ENCODE measurements around the gene ST3GAL3. TPM values are rescaled to one million over a fixed set of nuclear protein-coding genes. Genes with fewer than 3 reads are reported as not detected.

Gene ST3GAL3
- total RNA-seq, 1 experiment from 2014 or later: 8.3 TPM

DNA sequence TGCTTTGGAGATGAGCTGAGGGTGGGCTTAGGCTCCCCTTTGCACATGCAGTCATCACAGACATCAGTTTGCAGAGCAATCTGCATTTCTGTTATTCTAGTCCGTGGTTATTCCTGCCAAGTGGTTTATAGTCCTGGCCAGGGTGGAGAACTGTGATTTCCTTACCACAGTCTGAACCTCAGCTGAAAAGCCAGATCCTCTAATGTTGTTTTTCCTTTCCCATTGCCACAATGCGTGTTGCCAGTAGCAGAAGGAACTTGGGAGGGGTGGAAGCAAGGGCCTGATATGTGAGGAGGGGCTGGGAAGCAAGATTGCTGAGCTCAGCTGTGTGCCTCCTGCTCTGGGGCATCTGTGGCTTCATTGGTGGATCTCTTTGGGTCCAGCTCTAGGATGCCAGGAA lies 18.0 kb upstream of the ST3GAL3 start:
- Mint-ChIP-seq H3K9me3 (no peaks in the 10 kb centered on the region; a peak in 1 of 5 replicates), H3K27ac (no peak overlapping the region), H3K27me3 (ENCODE audit: low read depth) (no peaks in the 10 kb centered on the region), H3K36me3 (ENCODE audit: insufficient read depth in 1 of 3, low read depth in 3 of 3) (peaks cover 0 to 62% (median 19%) of the 10 kb centered on the region in 3 experiments), H3K4me1 (no peaks in the 10 kb centered on the region), H3K4me3 (no peak overlapping the region)
- Histone ChIP-seq H3K18ac (ENCODE audit: insufficient read length, low read depth, low read length) (no peak overlapping the region), H3K14ac (ENCODE audit: insufficient read depth, low read length) (no peak overlapping the region), H3K27me3 (ENCODE audit: insufficient read depth, low read length) (no peaks in the 10 kb centered on the region; the same call in 1 of the 2 replicates), H2BK120ac (ENCODE audit: low read depth, low read length, poor library complexity, severe bottlenecking) (no peak overlapping the region), H3K79me1 (ENCODE audit: insufficient read depth, low read depth, low read length, poor library complexity, severe bottlenecking) (no peaks in the 10 kb centered on the region), H4K91ac (ENCODE audit: insufficient read length, low read depth, low read length) (no peak overlapping the region), H2BK20ac (ENCODE audit: low read depth, low read length, poor library complexity, severe bottlenecking) (no peak overlapping the region), H3K9ac (ENCODE audit: extremely low read depth, insufficient read length, low read length) (no peak overlapping the region), H4K5ac (ENCODE audit: insufficient read length, low read depth, low read length) (no peak overlapping the region), H3K4me1 (ENCODE audit: insufficient read depth, low read length) (no peaks in the 10 kb centered on the region), H3K79me2 (ENCODE audit: insufficient read depth, low read length) (no peaks in the 10 kb centered on the region), H3K56ac (ENCODE audit: insufficient read length, low read depth, low read length) (no peak overlapping the region), H3T11ph (ENCODE audit: low read length) (no peak overlapping the region), H3K23ac (ENCODE audit: insufficient read length, low read depth, low read length) (no peak overlapping the region), H4K8ac (replicated peaks; ENCODE audit: insufficient read length, low read depth, low read length) (no peak overlapping the region), H2BK12ac (ENCODE audit: insufficient read length, low read depth, low read length) (no peak overlapping the region), H3K4ac (ENCODE audit: low read depth, low read length) (no peak overlapping the region), H2BK15ac (ENCODE audit: low read depth, low read length) (no peak overlapping the region), H2AFZ (ENCODE audit: low read length) (no peak overlapping the region), H3K27ac (ENCODE audit: insufficient read length, low read depth, low read length) (no peak overlapping the region), H2AK5ac (ENCODE audit: insufficient read length, low read length) (no peak overlapping the region), H4K20me1 (ENCODE audit: control insufficient read depth, insufficient read depth, insufficient read length) (no peaks in the 10 kb centered on the region), H2BK5ac (ENCODE audit: insufficient read length, low read length) (no peak overlapping the region), H3K9me3 (ENCODE audit: control insufficient read depth, low read depth, low read length) (no peaks in the 10 kb centered on the region), H3K4me2 (ENCODE audit: insufficient read depth, insufficient read length, low read length) (no peak overlapping the region), H3K23me2 (ENCODE audit: insufficient read length, low read depth, low read length, poor library complexity, severe bottlenecking) (no peaks in the 10 kb centered on the region)
- TF ChIP-seq, protein P1, sequence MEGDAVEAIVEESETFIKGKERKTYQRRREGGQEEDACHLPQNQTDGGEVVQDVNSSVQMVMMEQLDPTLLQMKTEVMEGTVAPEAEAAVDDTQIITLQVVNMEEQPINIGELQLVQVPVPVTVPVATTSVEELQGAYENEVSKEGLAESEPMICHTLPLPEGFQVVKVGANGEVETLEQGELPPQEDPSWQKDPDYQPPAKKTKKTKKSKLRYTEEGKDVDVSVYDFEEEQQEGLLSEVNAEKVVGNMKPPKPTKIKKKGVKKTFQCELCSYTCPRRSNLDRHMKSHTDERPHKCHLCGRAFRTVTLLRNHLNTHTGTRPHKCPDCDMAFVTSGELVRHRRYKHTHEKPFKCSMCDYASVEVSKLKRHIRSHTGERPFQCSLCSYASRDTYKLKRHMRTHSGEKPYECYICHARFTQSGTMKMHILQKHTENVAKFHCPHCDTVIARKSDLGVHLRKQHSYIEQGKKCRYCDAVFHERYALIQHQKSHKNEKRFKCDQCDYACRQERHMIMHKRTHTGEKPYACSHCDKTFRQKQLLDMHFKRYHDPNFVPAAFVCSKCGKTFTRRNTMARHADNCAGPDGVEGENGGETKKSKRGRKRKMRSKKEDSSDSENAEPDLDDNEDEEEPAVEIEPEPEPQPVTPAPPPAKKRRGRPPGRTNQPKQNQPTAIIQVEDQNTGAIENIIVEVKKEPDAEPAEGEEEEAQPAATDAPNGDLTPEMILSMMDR (conservative IDR thresholded peaks at IDR 0.05): no peak
- no peak for DNase-seq
- no CpG with 5 or more reads among the region's 2 CpGs for WGBS (ENCODE audit: extremely low coverage, insufficient read length, low lambda C conversion rate)
